HUES48 (cell line): ENCODE data around the gene ZFYVE1.
"Not testable (repeated sequence)": the region's sequence is repeated elsewhere in the genome, so short reads cannot be mapped to it uniquely, and the experiment has no call there.

ENCODE experiments used
- H3K27ac ChIP-seq: one replicate; pipeline ENCODE4 v1.7.0; 2013; ENCODE audit warnings: low read depth, low read length, inconsistent platforms
- H3K27me3 ChIP-seq: 2 replicates; pipeline ENCODE4 v1.6.1; 2013; ENCODE audit warnings: mild to moderate bottlenecking, low read length; ENCODE audit not compliant: control insufficient read depth, insufficient read depth
- H3K36me3 ChIP-seq: 2 replicates; pipeline ENCODE4 v1.6.1; 2013; ENCODE audit warnings: low read length; ENCODE audit not compliant: control insufficient read depth, insufficient read depth
- H3K4me1 ChIP-seq: 2 replicates; pipeline ENCODE4 v1.6.1; 2013; ENCODE audit warnings: mild to moderate bottlenecking, low read length; ENCODE audit not compliant: control insufficient read depth, insufficient read depth
- H3K4me3 ChIP-seq: 2 replicates; pipeline ENCODE4 v1.5.1; 2013; ENCODE audit warnings: mild to moderate bottlenecking, low read depth, low read length
- H3K9ac ChIP-seq: 2 replicates; pipeline ENCODE4 v1.6.1; 2013; ENCODE audit warnings: mild to moderate bottlenecking, low read depth, low read length, moderate library complexity
- H3K9me3 ChIP-seq: 2 replicates; pipeline ENCODE4 v1.6.1; 2013; ENCODE audit warnings: low read length; ENCODE audit not compliant: control insufficient read depth, insufficient read depth

Gene ZFYVE1

DNA sequence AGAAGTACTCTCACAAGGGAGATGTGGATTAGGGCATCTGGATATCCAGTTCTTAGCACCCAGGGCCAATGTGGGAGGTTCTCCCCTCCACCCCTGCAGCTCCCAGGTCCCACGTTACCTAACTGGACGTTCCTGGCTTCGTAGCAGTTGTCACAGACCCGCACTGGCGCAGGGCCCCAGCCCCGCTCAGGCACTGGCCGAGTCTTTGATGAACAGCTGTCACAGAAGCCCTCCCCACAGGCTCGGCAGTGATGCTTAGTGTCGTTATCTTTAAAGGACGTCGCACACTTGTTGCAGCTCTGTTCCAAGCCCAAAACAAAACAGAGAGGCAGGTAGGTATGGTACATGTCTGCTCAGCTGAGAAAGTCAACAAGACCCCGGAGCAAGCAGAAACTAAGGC, 52.2 kb downstream of the ZFYVE1 start:
- H3K36me3 ChIP-seq, result peaks cover 59% of the 10 kb centered on the region
- no peak overlapping the region for H3K4me3 ChIP-seq
- H3K9ac ChIP-seq, result no peak overlapping the region
- no peaks in the 10 kb centered on the region for H3K27me3 ChIP-seq
- 0 out of 2 replicates have a peak, but pooled peaks cover under 1% of the 10 kb centered on the region for H3K4me1 ChIP-seq
- no peak overlapping the region for H3K27ac ChIP-seq
- no peaks in the 10 kb centered on the region for H3K9me3 ChIP-seq

DNA sequence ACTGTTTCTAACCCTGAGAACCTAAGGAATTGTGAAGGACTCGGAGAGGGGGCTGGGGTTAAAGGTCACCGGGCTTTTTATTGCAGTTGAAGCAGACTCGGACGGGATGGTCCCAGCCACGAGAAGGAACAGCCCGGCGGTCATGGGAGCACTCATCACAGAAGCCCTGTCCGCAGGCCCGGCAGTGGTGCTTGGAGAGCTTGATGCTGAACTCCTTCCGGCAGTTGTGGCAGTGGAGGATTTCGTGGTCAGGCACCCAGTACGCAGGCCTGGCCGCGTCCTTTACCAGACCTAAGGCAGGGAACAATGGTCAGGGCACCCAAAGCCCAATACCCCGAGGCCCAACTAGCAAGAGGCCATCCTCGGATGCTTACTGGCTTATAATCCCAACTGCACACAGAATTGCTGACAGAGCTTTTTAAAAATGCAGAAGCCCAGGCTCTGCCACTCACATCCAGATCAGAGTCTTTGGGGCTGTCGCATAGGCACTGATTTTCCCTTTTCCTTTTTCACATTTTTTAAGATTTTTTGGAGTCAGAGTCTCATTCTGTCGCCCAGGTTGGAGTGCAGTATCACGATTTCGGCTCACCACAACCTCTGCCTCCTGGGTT, 56.0 kb downstream of the ZFYVE1 start:
- H3K27me3 ChIP-seq, result no peaks in the 10 kb centered on the region
- no peak overlapping the region for H3K4me3 ChIP-seq
- H3K9me3 ChIP-seq, result no peaks in the 10 kb centered on the region
- no peak overlapping the region for H3K27ac ChIP-seq
- no peaks in the 10 kb centered on the region for H3K4me1 ChIP-seq
- H3K9ac ChIP-seq, result no peak overlapping the region
- peaks cover 54% of the 10 kb centered on the region for H3K36me3 ChIP-seq

DNA sequence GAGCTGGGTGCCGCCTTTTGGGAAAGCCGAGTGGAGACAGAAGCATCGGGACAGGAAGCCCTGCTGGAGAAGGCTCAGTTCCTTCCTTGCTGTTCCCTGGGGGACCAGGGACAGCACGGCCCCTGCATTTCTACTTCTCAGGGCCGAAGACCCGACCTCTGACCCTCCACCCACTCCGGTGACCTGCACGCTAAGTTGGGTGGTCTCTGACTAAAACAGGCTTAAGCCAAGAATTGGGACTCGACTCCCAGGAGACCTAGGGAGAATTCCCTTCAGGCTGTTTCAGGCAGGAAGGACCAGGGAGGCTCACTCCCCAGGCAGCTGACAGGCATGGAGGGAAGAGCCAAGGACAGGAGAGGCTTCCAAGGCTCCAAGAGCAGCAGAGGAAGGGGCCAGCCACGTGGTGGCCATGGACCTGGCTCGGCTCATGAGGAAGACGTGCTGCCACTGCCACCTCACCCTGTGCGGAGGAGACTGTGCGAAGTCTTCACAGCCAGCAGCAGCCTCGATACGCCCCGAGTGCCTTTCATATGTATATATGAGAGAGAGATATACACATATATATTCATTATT, 56.8 kb downstream of the ZFYVE1 start:
- Histone ChIP-seq H3K4me3 (no peak overlapping the region), H3K27me3 (no peaks in the 10 kb centered on the region), H3K9me3 (no peaks in the 10 kb centered on the region), H3K27ac (no peak overlapping the region), H3K36me3 (peaks cover 46% of the 10 kb centered on the region), H3K9ac (no peak overlapping the region), H3K4me1 (no peaks in the 10 kb centered on the region)

DNA sequence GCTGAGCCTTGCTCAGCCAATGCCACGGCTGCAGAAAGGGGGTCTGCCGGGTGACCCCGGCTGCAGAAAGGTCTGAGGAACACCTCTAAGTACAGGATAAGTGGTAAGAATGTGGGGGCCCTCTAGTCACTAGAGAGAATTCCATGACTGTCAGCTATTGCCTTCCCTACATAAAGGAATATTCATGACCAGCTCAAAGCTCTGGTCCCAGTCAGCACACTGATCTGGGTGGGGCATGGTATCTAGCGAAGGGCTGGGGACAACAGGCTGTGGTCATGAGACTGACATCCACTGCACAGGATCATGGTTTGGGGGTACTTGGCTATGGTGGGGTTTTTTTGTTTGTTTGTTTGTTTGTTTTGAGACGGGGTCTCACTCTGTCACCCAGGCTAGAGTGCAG, 58.6 kb downstream of the ZFYVE1 start:
- Histone ChIP-seq H3K36me3 (peaks cover 28% of the 10 kb centered on the region; the same call in 1 of the 2 replicates), H3K9ac (no peak overlapping the region), H3K4me1 (no peaks in the 10 kb centered on the region), H3K9me3 (no peaks in the 10 kb centered on the region), H3K27me3 (no peaks in the 10 kb centered on the region), H3K27ac (no peak overlapping the region), H3K4me3 (no peak overlapping the region)

DNA sequence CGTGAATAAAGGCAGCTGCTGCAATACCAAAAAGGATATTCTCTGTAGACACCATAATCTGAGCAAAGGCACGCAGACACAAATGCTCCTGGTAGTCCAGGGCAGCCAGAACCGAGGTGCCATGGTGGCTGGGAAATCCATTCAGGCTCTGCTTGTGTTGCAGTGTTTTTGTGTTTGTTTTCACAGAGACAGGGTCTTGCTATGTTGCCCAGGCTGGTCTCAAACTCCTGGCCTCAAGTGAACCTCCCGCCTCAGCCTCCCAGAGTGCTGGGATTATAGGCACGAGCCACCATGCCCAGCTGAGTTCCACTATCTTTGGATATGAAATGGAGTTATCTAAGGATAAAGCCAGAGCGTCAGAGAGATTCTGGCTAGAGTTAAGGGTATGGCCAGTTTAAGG, 60.9 kb downstream of the ZFYVE1 start:
- Histone ChIP-seq H3K9ac (no peak overlapping the region), H3K36me3 (peaks cover 30% of the 10 kb centered on the region), H3K27ac (no peak overlapping the region)

DNA sequence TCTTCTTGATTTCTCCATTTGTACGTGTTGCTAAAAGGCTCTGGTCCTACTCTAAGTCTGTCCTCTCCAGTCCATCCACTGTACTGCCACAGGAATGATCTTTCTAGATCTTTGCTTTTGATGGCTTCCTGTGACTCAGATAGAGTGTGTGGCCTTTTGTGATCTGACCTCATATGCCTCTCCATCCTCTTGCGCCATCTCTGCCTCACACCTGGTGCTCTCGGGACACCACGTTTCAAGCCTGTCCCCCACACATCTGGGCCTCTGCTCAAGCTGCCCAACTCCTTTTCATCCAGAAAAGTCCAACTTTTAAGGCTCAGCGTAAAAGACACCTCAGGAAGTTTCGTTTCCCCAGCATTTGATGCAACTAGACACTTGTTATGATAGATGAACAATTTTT, 61.7 kb downstream of the ZFYVE1 start:
- no peak overlapping the region for H3K9ac ChIP-seq
- no peaks in the 10 kb centered on the region for H3K4me1 ChIP-seq
- no peak overlapping the region for H3K27ac ChIP-seq
- no peaks in the 10 kb centered on the region for H3K27me3 ChIP-seq
- H3K9me3 ChIP-seq, result no peaks in the 10 kb centered on the region
- H3K36me3 ChIP-seq, result peaks cover 27% of the 10 kb centered on the region
- no peak overlapping the region for H3K4me3 ChIP-seq

More for the DNA sequence above, 60.9 kb downstream of the ZFYVE1 start:
- Histone ChIP-seq H3K9me3 (no peaks in the 10 kb centered on the region), H3K4me1 (no peaks in the 10 kb centered on the region), H3K4me3 (no peak overlapping the region), H3K27me3 (no peaks in the 10 kb centered on the region)

DNA sequence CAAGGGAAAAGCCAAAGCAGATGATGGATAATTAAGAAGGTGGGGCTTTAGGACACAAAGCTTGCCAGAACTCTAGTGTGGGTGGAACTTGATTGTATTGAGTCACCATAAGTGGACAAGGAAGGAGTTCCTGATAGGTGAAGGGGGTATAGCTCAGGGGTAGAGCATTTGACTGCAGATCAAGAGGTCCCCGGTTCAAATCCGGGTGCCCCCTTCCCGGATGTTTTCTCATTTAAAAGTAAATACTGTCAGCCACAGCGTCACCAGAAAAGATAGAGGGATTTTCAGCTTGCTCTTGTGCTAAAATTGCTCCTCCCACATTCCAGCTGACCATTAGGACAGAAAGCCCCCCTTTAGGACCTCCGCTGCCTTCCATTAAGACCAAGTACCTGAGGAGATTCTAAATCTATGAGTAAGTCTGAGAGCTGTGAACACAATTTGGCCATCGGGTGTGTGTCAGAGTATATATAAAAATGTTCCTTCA, 64.0 kb downstream of the ZFYVE1 start:
- Histone ChIP-seq H3K4me1 (no peaks in the 10 kb centered on the region), H3K4me3 (no peak overlapping the region), H3K27ac (no peak overlapping the region), H3K9ac (no peak overlapping the region), H3K36me3 (peaks cover 37% of the 10 kb centered on the region), H3K27me3 (no peaks in the 10 kb centered on the region), H3K9me3 (no peaks in the 10 kb centered on the region)

DNA sequence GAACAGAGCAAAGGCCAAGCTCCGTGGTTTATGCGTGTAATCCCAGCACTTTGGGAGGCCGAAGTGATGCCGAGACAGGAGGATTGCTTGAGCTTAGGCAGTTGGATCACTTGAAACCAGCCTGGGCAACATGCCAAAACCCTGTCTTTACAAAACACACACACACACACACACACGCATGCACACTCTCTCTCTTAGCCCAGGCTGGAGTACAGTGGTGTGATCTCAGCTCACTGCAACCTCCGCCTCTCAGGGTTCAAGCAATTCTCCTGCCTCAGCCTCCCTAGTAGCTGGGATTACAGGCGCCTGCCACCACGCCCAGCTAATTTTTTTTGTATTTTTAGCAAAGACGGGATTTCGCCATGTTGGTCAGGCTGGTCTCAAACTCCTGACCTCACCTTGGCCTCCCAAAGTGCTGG, 64.6 kb downstream of the ZFYVE1 start:
- not testable (repeated sequence) for H3K4me1 ChIP-seq, H3K27me3 ChIP-seq, H3K4me3 ChIP-seq, H3K9ac ChIP-seq, H3K27ac ChIP-seq, H3K9me3 ChIP-seq
- H3K36me3 ChIP-seq, result peaks cover 42% of the 10 kb centered on the region

DNA sequence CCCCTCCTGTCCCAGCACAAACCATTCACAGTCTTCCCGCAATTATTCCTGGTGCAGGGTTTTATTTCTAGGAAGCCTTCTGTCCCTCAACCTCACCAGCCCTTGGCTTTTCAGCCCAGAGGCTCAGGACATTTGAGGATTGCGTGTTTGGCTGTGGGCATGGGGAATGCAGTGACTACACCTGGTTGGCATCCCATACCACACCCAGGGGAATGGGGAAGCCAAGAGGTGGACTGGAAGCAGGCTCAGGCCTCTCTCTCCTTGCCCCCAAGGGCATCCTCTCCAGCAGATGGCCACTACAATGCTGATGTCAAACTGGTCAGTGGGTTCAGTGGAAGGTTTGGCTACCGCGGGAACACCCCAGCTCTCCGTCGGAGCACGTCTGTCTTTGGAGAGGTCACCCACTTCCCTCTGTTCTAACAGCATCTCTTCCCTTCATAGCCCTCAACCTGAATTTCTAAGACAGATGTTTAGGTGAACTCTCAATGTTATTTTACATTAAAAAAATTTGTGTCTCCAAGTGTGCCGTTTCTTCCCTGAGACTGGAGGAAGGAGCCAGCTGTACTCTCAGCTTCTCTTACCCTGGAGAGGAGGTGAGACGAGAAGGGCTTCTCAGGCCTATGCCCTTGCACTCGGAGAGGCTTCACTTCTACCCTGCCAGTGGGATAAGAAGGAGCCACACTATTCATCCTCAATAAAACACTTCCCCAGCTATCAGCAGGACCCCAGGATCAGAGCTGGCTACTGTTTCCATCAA, 65.1 kb downstream of the ZFYVE1 start:
- H3K4me1 ChIP-seq, result no peaks in the 10 kb centered on the region
- H3K27me3 ChIP-seq, result no peaks in the 10 kb centered on the region
- H3K9me3 ChIP-seq, result no peaks in the 10 kb centered on the region
- H3K36me3 ChIP-seq, result peaks cover 46% of the 10 kb centered on the region
- H3K9ac ChIP-seq, result no peak overlapping the region
- H3K27ac ChIP-seq, result no peak overlapping the region
- H3K4me3 ChIP-seq, result no peak overlapping the region

DNA sequence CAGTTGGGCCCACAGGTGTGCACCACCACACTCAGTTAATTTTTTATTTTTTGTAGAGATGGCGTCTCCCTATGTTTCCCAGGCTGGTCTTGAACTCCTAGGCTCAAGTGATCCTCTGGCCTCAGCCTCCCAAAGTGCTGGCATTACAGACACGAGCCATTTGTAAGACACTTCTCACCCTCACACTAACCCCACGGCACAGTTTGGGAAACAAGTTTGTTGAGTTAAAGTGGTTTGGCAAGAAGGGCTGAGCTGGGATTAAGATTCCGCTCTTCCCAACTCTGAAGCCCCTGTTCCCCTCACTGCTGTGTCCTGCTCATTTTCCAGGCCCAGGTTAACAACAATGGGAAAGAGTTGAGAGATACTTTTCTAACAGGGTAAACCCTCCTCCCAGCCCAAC, 65.9 kb downstream of the ZFYVE1 start:
- H3K4me3 ChIP-seq, H3K27me3 ChIP-seq, H3K27ac ChIP-seq, H3K9me3 ChIP-seq, H3K9ac ChIP-seq, H3K4me1 ChIP-seq: not testable (repeated sequence)
- peaks cover 53% of the 10 kb centered on the region for H3K36me3 ChIP-seq

DNA sequence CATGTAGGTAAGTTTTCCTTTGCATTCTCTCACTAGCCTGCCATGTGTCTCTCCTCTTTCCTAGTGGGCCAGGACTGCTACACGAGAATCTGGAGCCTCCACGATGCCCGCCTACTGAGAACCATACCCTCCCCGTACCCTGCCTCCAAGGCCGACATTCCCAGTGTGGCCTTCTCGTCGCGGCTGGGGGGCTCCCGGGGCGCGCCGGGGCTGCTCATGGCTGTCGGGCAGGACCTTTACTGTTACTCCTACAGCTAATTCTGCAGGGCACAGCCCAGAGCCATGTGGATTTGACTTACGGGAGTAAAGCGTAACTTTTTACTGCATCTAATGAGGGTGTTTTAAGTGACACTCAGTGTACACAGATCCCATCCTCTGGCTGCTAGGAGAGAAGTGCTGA, 68.4 kb downstream of the ZFYVE1 start:
- H3K4me1 ChIP-seq, result no peaks in the 10 kb centered on the region
- H3K9me3 ChIP-seq, result no peaks in the 10 kb centered on the region
- H3K27me3 ChIP-seq, result no peaks in the 10 kb centered on the region
- no peak overlapping the region for H3K27ac ChIP-seq
- peaks cover 71% of the 10 kb centered on the region for H3K36me3 ChIP-seq
- no peak overlapping the region for H3K9ac ChIP-seq
- H3K4me3 ChIP-seq, result no peak overlapping the region
